K562 (cell line): ENCODE measurements around the gene TFDP3.

Source experiments
- KAT7 ChIP-seq: sonication (generic); formaldehyde crosslinking; IDR thresholded peaks from 2 replicates; pipeline ENCODE4 v1.8.0; 2022; ENCODE audit warnings: missing genetic modification reagents, mild to moderate bottlenecking, borderline replicate concordance
- POLR2A ChIP-seq: fragments of 450-650 bp; conservative IDR thresholded peaks from 2 replicates; pipeline ENCODE4 v1.6.1; 2016
- SAP30 ChIP-seq: fragments of 200-600 bp; sonication (generic); IDR thresholded peaks from 2 replicates; pipeline ENCODE4 v1.6.1; 2012; ENCODE audit warnings: borderline replicate concordance, low read depth, mild to moderate bottlenecking, moderate library complexity, low read length, control low read depth, inconsistent platforms; ENCODE audit not compliant: insufficient read depth, poor library complexity, severe bottlenecking
- ZKSCAN1 ChIP-seq: fragments of 150-350 bp; IDR thresholded peaks from 2 replicates; pipeline ENCODE4 v1.6.1; 2016; ENCODE audit warnings: low read depth, low read length

DNA sequence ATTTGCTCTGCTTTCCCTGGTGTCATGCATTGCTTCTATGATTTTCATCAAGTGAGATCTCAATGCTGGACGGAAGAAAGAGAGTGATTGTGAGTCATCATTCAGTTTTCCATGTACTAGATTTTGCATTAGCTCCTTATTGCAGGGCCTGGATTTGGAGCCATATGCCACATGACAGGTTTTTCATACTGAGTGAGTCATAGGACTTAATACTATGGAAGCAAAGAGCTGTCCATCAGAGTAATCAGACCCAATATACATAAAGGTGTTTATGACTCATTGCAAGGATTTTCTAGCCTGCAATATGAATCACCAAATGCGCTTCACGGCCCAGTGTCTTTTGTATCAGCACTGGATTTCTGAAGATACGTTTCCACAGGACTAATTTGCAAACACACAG lies 11.2 kb upstream of the TFDP3 start:
- TF ChIP-seq SAP30 (no peak), KAT7 (CRISPR knock-in tag) (no peak), POLR2A (no peak), ZKSCAN1 (no peak)
